Bone marrow (tissue), 2 donors: Measurements from ENCODE around the gene AIDA.

Experiments
- DNase-seq, 2 donors: peaks; one replicate each; lab custom pipeline; 2025; lab: John Stamatoyannopoulos, UW

The AIDA gene

GRCh38 chr1:222643938-222644635, 68.2 kb downstream of the AIDA start:
- DNase-seq = peak; percentile 81 to 99

- no peak for DNase-seq
Measured at GRCh38 chr1:222643606-222643937, 68.7 kb downstream of the AIDA start.

DNA sequence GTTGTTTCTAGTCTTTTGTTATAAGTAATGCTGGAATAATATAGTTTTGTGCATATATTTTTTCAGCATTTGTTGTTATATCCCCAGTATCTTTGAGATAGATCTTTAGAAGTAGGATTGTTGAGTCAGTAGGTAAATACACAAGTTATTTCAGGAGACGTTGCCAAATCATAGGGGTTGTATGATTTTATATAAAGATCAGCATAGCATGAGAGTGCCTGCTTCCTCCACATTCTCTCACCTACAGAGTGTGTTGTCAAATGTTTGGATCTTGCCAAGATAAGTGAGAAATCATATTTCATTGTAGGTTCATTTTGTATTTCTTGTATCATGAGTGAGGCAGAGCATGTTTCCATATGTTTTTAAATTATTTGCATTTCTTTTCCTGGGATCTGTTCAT, 69.8 kb downstream of the AIDA start:
- no peak for DNase-seq

DNA sequence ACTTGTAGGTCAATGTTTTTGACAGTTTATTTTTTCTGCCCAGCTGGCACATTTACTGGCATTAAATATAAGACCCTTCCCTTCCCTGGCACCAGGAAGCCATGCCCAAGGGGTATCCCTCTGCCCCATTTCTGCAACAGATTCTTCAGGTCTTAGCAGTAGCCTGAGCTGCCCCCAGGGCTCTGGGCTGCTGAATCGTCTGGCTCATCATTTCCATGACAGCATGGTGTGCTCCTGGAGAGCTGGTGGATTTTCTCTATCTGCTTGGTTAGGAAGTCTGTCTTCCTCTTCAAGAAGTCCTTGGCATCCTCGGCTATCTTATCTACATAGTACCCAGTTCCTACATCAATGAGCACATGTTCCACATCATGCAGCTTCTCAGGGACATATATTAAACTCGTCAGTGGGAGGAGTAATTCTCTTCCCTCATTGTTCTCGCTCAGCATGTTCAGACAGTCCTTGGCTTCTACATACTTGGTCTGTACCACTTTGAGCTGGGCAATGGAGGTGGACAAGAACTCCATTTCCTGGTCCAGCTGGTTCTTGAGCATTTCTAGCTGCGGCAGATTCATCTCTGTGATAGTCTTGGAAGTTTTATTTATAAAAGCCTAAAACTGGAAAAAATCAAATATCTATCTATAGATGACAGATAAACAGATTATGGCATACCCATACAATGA, 70.9 kb downstream of the AIDA start:
- DNase-seq = no peak

- peak in 1 of 2 donors; percentile 82 for DNase-seq
Measured at GRCh38 chr1:222634180-222635013, 77.9 kb downstream of the AIDA start.

DNA sequence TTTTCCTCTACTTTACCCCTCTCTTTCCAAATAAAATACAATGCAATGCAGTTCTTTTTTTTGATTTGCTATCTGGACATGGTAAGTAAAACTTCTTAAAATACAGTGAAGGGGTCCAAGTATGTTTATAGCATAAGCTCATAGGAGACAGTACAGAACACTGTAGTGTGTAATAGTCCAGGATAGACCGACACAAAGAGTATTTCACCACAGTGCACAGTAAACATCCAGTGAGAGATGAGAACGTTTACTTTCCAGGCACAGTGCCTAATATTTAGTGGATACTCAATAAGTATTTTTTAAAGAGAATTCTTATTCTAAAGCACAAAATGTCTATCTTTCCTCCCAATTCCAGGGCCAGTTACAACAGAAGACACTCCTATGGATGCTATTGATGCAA, 79.5 kb downstream of the AIDA start:
- DNase-seq = no peak

DNA sequence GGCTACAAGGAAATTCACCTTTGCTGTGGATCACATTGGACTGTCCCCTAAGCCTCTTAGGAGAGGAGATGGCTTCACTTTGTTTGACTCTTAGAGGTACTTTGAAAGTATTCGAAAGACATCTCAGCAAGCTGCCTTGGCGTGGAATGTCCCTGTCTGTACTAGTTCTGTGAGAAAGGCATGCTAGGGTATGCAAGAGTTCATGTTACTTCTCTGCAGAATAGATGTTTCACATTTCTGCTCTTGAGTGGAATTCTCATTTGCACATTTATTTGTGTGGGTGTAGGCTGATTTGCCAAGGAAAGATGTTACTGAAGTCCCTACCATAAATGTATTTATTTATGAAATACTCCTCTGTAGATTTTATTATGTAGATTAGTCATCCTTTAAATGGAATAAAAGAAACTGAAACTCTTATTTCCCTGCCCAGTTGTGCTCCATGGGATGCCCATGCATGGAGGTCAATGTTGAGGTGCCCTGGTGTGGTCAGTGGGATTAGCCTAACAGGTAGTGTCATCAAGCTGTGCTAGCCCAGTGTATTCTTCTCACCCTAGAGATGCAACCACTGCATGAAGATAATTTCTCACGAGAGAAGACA, 80.6 kb downstream of the AIDA start:
- DNase-seq = no peak

- DNase-seq = no peak
Measured at GRCh38 chr1:222629921-222630535, 82.3 kb downstream of the AIDA start.

GRCh38 chr1:222627232-222627631, 85.1 kb downstream of the AIDA start:
- DNase-seq = no peak

DNA sequence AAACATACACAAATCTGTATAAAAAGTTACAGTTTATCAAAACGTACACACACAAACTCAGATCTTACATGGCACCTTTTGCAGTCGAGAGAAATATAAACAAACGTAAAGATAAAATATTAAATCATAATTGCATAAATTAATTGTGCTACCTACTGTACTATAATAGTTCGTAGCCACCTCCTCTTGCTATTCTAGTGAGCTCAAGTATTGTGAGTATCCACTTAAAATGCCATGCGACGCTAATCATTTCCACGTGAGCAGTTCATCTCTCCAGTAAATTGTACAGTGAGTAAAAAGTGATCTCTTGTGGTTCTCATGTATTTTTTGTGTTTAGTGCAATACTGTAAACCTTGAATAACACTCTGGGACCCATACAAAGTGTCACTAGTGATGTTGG, 88.1 kb downstream of the AIDA start:
- DNase-seq = no peak

GRCh38 chr1:222623458-222623857, 88.8 kb downstream of the AIDA start:
- no peak for DNase-seq

DNA sequence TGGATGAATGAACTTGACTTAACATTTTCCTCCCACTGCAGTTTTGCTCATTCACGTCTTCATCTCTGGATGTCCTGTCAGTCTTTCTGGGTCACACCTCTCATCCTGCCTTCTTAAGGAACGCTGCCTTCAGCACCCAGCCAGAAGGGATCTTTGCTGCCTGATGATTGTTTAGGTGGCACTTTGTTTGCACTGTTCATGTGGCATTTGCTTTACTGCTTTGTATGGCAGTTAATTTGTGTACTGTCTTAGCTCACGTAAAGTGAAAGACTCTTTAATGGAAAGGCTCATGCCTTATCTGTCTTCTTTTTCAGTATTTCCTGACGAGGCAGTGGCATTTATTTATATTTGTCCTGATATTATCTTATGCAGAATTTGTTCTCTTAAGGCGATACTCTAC, 89.5 kb downstream of the AIDA start:
- DNase-seq = no peak

GRCh38 chr1:222620566-222620965, 91.7 kb downstream of the AIDA start:
- DNase-seq = no peak

GRCh38 chr1:222618880-222619596, 93.3 kb downstream of the AIDA start:
- DNase-seq = no peak
